Pancreas (tissue), 10 donors: ENCODE results near the gene UQCRFS1. TPM values are rescaled to one million over a fixed set of nuclear protein-coding genes. Genes with fewer than 3 reads are reported as not detected.
"Not testable (repeated sequence)": the region's sequence is repeated elsewhere in the genome, so short reads cannot be mapped to it uniquely, and the experiment has no call there.

ENCODE experiments used
- ATAC-seq, 4 donors: fragments of 200-7000 bp; cut with Tn5 transposase; one replicate each; pipeline versions ENCODE4 v1.8.0 to v1.9.1; 2020; ENCODE audit warnings: mild to moderate bottlenecking in 4 of 4, moderate library complexity in 4 of 4
- DNase-seq, 6 donors: peaks; one replicate each; pipeline ENCODE4 v3.0.0-alpha.2; 2020
- FAIRE-seq: peaks from 2 replicates; lab custom pipeline; 2012; peaks lifted over from hg19 to GRCh38; lab: Jason Lieb, UNC
- H3K27ac ChIP-seq, 4 donors: fragments of 200-600 bp; sonication (generic); 1 replicate in 3 of 4; 2 replicates in 1 of 4; pipeline versions ENCODE4 v1.5.0 to v1.8.0; 2020
- H3K27me3 ChIP-seq, 4 donors: fragments of 200-600 bp; one replicate each; pipeline ENCODE4 v1.8.0; 2021
- H3K36me3 ChIP-seq, 3 donors: fragments of 200-600 bp; sonication (generic) in 1 of 3; one replicate each; pipeline versions ENCODE4 v1.5.0 to v1.8.0; 2020 to 2021
- H3K4me1 ChIP-seq, 3 donors: fragments of 200-600 bp; one replicate each; pipeline ENCODE4 v1.8.0; 2021
- H3K4me3 ChIP-seq, 4 donors: fragments of 200-600 bp; sonication (generic) in 2 of 4; one replicate each; pipeline versions ENCODE4 v1.5.0 to v1.8.0; 2020 to 2021
- H3K9me3 ChIP-seq, 4 donors: fragments of 200-600 bp; one replicate each; pipeline ENCODE4 v1.8.0; 2021
- WGBS, 2 donors: extraction: QIAGEN DNeasy Blood & Tissue Kit; methylation state at CpG; one replicate each; pipeline ENCODE4 v1.1.7; 2013; 5-methylcytosine and 5-hydroxymethylcytosine counted together
- intact Hi-C, 3 donors: fragments of 100-400 bp; cut with DNase I; formaldehyde crosslinking; loops; one replicate each; pipeline versions ENCODE4 v1.11.1 to v1.14.2; 2022
- polyA plus RNA-seq, 2 donors: library from polyadenylated mRNA; stranded (reverse); fragments of 200-250 nt; gene quantifications; one replicate each; pipeline ENCODE4 v1.2.3, GENCODE V29; 2013
- total RNA-seq, 6 donors: library from RNA; stranded (reverse); fragmentation: NEBNext Ultra II Directional in 4 of 6; extraction: Animal tissue kit (Norgen Biotek cat#: 25700) in 4 of 6; gene quantifications; one replicate each; pipeline versions ENCODE4 v1.2.1 to v1.2.4, GENCODE V29; 2021 to 2023
- TF ChIP-seq, protein P1 (sequence below), 4 donors: fragments of 200-600 bp; sonication (generic) in 3 of 4; IDR thresholded peaks; one replicate each; pipeline versions ENCODE4 v1.5.0 to v1.8.0; 2021; ENCODE audit warnings: antibody characterized with exemption in 4 of 4
- donor health status: healthy with polysubstance abuse.
- donor health status: DM: no; HTN: no; CAD: no; lungs with moderate emphysema.
- donor health status: DM: no; HTN: no; CAD: no.
- donor health status: control.
- donor health status: control.
- donor health status: Bipolar disorder and iron deficiency.
- donor health status: DM: yes; HTN: yes; CAD: no.
- donor health status: DM: no; HTN: no; CAD: no.
- donor health status: DM: no; HTN: no; CAD: no.
- donor health status: DM: yes; HTN: yes; CAD: no.

Gene UQCRFS1
- total and polyA plus RNA-seq, 8 donors: 6.6 to 17.3 (median 14.9) TPM

DNA sequence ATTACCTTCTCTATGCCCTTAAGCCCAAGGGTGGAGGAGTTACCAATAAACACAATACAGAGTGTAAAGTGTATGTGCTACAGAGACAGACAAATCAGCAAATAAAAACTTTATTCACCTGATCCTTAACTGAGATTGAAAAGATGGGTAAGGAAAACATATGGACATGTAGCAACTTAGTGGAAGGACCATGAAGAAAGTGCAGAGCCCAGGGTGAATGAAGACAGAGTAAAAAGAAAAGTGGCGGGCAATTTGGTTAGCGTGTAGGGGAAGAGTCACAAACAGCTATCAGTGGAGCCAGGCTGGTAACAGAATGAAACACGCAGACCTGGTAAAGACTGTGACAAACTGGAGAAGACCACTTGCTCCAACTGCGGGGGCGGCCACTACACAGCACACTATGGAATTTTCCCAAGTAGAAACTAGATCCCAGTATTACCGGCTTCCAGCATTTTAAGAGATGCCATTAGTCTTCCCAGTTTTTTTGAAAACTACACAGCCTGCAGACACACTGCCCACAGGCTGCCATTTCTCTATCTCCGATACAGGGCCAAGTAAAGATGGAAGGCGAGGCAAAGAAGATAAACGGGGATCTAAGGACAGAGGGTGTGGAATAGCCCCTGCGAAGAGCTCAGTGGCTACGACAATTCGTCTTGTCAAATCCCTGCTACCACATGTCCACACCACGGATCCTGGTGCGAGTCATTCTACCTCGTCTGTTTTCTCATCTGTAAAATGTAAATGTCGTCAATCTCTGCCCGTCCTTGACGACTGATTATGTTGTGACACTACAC lies 1.2 kb downstream of the UQCRFS1 start:
- no peaks in the 10 kb centered on the region for H3K27me3 ChIP-seq
- no peaks in the 10 kb centered on the region for H3K9me3 ChIP-seq
- FAIRE-seq: no peak
- peaks cover 0 to 14% (median 14%) of the 10 kb centered on the region in 3 donors for H3K4me1 ChIP-seq
- H3K4me3 ChIP-seq: peak overlapping the region; percentile 68 to 92 (median 84)
- 17 to 18% methylated on average over 18 of the region's 18 CpGs for WGBS, 2 donors
- DNase-seq: no peak
- H3K27ac ChIP-seq: peak overlapping the region in 2 of 4 donors; percentile 89 to 90
- peak in 2 of 4 donors; percentile 1 to 5 for ATAC-seq
- TF ChIP-seq, protein P1, sequence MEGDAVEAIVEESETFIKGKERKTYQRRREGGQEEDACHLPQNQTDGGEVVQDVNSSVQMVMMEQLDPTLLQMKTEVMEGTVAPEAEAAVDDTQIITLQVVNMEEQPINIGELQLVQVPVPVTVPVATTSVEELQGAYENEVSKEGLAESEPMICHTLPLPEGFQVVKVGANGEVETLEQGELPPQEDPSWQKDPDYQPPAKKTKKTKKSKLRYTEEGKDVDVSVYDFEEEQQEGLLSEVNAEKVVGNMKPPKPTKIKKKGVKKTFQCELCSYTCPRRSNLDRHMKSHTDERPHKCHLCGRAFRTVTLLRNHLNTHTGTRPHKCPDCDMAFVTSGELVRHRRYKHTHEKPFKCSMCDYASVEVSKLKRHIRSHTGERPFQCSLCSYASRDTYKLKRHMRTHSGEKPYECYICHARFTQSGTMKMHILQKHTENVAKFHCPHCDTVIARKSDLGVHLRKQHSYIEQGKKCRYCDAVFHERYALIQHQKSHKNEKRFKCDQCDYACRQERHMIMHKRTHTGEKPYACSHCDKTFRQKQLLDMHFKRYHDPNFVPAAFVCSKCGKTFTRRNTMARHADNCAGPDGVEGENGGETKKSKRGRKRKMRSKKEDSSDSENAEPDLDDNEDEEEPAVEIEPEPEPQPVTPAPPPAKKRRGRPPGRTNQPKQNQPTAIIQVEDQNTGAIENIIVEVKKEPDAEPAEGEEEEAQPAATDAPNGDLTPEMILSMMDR (IDR thresholded peaks at IDR 0.05): no peak
- no peaks in the 10 kb centered on the region for H3K36me3 ChIP-seq
- intact Hi-C loops: no loop called here

DNA sequence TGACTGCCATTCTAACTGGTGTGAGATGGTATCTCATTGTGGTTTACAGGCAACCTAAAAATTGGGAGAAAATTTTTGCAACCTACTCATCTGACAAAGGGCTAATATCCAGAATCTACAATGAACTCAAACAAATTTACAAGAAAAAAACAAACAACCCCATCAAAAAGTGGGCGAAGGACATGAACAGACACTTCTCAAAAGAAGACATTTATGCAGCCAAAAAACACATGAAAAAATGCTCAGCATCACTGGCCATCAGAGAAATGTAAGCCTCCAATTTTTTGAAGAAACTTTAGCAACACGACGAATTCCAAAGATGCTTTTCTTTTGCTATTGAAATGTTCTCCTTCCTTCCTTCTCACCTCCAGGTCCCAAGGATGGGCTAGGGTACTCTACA lies 1.9 kb downstream of the UQCRFS1 start:
- 94 to 98% methylated on average over 2 of the region's 3 CpGs for WGBS, 2 donors
- ATAC-seq, intact Hi-C loops, H3K27ac ChIP-seq, DNase-seq, H3K36me3 ChIP-seq, FAIRE-seq, H3K27me3 ChIP-seq, H3K9me3 ChIP-seq: not testable (repeated sequence)
- H3K4me1 ChIP-seq: peaks cover 0 to 14% (median 14%) of the 10 kb centered on the region in 3 donors
- peak overlapping the region in 1 of 4 donors; percentile 92 for H3K4me3 ChIP-seq

DNA sequence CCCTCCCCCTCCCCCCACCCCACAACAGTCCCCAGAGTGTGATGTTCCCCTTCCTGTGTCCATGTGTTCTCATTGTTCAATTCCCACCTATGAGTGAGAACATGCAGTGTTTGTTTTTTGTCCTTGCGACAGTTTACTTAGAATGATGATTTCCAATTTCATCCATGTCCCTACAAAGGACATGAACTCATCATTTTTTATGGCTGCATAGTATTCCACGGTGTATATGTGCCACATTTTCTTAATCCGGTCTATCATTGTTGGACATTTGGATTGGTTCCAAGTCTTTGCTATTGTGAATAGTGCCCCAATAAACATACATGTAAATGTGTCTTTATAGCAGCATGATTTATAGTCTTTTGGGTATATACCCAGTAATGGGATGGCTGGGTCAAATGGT lies 2.4 kb downstream of the UQCRFS1 start:
- DNase-seq, FAIRE-seq, H3K36me3 ChIP-seq, H3K9me3 ChIP-seq, H3K4me3 ChIP-seq, H3K27me3 ChIP-seq, ATAC-seq, intact Hi-C loops, H3K27ac ChIP-seq: not testable (repeated sequence)
- H3K4me1 ChIP-seq: peaks cover 0 to 14% (median 14%) of the 10 kb centered on the region in 3 donors
- WGBS, 2 donors: 90 to 94% methylated on average over 2 to 3 of the region's 3 CpGs

DNA sequence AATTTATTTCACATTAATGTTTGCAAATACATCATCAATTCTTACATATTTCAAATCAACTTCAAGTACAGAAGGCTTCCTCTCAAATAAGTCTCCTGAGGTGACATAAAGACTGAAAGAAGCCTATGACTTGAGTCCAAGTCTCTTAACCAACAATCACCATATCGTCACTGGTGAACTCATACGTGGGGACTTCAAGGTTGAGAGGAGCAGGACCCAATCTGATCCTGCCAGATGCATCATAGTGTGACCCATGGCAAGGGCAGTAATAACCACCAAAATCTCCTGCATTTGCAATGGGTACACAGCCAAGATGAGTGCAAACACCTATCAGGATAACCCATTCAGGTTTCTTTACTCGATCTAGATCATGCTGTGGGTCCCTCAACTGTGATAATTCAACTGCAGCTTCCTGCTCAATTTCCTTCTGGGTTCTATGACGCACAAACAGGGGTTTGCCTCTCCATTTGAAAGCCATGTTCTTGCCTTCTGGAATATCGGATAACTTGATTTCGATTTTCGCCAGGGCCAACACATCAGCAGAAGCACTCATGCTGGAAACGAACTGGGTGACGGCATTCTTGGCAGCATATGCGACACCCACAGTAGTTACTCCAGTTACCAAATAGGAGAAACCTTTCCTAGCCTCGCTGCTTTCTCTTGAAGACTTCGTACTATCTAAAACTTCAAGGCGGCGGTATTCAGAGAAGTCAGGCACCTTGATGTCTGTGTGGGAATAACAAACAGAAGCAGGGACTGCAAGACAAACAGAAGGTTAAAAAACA lies 5.4 kb downstream of the UQCRFS1 start:
- DNase-seq, FAIRE-seq, ATAC-seq, H3K27ac ChIP-seq, H3K4me3 ChIP-seq, H3K27me3 ChIP-seq, H3K36me3 ChIP-seq, intact Hi-C loops, H3K9me3 ChIP-seq: not testable (repeated sequence)
- 92 to 94% methylated on average over 11 to 14 of the region's 14 CpGs for WGBS, 2 donors
- H3K4me1 ChIP-seq: peaks cover 0 to 14% (median 14%) of the 10 kb centered on the region in 3 donors

DNA sequence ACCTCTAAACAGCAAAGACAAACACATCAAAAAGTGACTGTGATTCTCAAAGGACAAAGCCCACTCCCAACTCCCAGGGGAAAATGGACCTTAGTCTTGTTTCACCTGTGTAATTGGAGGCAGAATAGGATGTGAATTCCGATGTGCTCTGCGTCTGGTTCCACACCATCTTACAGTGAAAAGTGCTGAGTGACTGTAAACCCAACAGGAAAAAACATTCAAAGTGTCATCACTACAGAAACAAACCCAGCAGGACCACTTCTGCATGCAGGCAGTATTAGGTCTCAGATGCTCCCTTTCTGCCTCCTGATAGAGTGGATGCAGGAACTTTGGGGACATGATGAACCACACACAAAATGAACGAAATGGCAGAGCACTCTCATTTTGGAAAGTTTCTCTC lies 6.5 kb downstream of the UQCRFS1 start:
- no peaks in the 10 kb centered on the region for H3K9me3 ChIP-seq
- ATAC-seq (no peak), FAIRE-seq (no peak), DNase-seq (no peak)
- WGBS, 2 donors: 88 to 89% methylated on average over 3 of the region's 3 CpGs
- H3K27ac ChIP-seq: no peak overlapping the region
- H3K36me3 ChIP-seq: peaks cover 0 to 6% (median 0%) of the 10 kb centered on the region in 3 donors
- TF ChIP-seq, protein P1 (IDR thresholded peaks at IDR 0.05): no peak
- no peaks in the 10 kb centered on the region for H3K27me3 ChIP-seq
- intact Hi-C loops: no loop called here
- no peak overlapping the region for H3K4me3 ChIP-seq
- H3K4me1 ChIP-seq: peaks cover 0 to 14% (median 14%) of the 10 kb centered on the region in 3 donors

DNA sequence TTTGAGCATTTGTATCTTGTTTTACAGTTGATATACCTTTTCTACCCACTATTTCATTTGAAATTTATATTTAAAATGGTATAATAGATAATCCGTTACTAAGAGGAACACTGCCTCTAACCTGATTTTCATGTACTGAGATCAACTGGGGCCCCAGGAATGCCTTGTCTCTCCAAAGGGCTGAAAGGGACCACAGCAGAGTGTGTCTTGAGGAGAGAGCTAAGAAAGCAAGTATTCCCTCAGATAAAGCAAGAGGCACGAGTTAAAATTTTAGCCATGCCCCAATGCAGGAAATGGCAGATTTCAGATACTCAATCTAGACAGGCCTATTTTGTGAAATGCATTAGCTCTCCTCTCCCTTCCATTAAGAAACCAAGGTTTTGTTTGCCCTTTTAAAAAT lies 10.7 kb downstream of the UQCRFS1 start:
- Histone ChIP-seq H3K4me3 (no peak overlapping the region), H3K9me3 (no peaks in the 10 kb centered on the region), H3K4me1 (no peaks in the 10 kb centered on the region), H3K27ac (no peak overlapping the region), H3K36me3 (peaks cover 0 to 6% (median 0%) of the 10 kb centered on the region in 3 donors), H3K27me3 (no peaks in the 10 kb centered on the region)
- no peak for FAIRE-seq
- DNase-seq: no peak
- TF ChIP-seq, protein P1 (IDR thresholded peaks at IDR 0.05): no peak
- ATAC-seq: no peak
- 86 to 88% methylated on average over 2 of the region's 2 CpGs for WGBS, 2 donors
- intact Hi-C loops: no loop called here
